ENCODE measurements around the gene RWDD1. TPM values are rescaled to one million over a fixed set of nuclear protein-coding genes. Genes with fewer than 3 reads are reported as not detected.
"Not testable (repeated sequence)": the region's sequence is repeated elsewhere in the genome, so short reads cannot be mapped to it uniquely, and the experiment has no call there.

The RWDD1 gene
- total and polyA plus RNA-seq, 7 donors = 29.5 to 119 (median 75.0) TPM

DNA sequence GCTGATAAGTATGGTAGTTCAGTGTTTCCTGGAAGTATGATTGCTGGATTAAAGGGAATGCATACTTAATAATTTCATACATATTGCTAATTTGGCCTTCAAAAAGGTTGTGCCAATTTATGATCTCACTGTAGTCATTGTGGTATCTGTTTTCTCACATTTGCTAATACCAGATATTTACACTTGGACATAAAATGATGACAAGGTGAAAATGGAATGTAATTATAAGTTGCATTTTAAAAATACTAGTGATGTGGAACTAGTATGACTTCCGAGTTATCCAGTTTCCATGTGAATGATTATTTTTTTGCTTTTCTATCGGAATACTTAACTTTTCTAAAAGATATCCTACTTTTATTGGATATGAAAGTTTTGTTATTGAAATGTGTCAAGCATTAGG is 15.4 kb downstream of the RWDD1 start:
- no peaks in the 10 kb centered on the region for H3K9me3 ChIP-seq
- DNase-seq = no peak
- 94 to 96% methylated on average over 2 of the region's 2 CpGs for WGBS, 2 donors
- H3K36me3 ChIP-seq = peaks cover 7 to 73% (median 26%) of the 10 kb centered on the region in 4 donors
- TF ChIP-seq POLR2AphosphoS5 (IDR thresholded peaks at IDR 0.05) (no peak), POLR2A (IDR thresholded peaks at IDR 0.05) (no peak), EP300 (IDR thresholded peaks at IDR 0.05) (no peak), CTCF (IDR thresholded peaks at IDR 0.05) (no peak)
- no peaks in the 10 kb centered on the region for H3K27me3 ChIP-seq
- intact Hi-C loops (cut with DNase I) = no loop called here
- no peaks in the 10 kb centered on the region for H3K4me1 ChIP-seq
- H3K4me3 ChIP-seq = no peak overlapping the region
- no peak overlapping the region for H3K27ac ChIP-seq

GRCh38 chr6:116595247-116595646 is 23.9 kb downstream of the RWDD1 start:
- TF ChIP-seq EP300 (IDR thresholded peaks at IDR 0.05) = no peak
- no peak for TF ChIP-seq POLR2AphosphoS5 (IDR thresholded peaks at IDR 0.05)
- no peak for TF ChIP-seq POLR2A (IDR thresholded peaks at IDR 0.05)
- TF ChIP-seq CTCF (IDR thresholded peaks at IDR 0.05) = no peak
- Histone ChIP-seq H3K4me3 (no peak overlapping the region), H3K36me3 (peaks cover 12 to 69% (median 31%) of the 10 kb centered on the region in 4 donors), H3K9me3 (no peaks in the 10 kb centered on the region), H3K4me1 (no peaks in the 10 kb centered on the region), H3K27me3 (no peaks in the 10 kb centered on the region), H3K27ac (no peak overlapping the region)
- intact Hi-C loops (cut with DNase I) = no loop called here
- 83 to 89% methylated on average over 3 of the region's 3 CpGs for WGBS, 2 donors
- DNase-seq = no peak

DNA sequence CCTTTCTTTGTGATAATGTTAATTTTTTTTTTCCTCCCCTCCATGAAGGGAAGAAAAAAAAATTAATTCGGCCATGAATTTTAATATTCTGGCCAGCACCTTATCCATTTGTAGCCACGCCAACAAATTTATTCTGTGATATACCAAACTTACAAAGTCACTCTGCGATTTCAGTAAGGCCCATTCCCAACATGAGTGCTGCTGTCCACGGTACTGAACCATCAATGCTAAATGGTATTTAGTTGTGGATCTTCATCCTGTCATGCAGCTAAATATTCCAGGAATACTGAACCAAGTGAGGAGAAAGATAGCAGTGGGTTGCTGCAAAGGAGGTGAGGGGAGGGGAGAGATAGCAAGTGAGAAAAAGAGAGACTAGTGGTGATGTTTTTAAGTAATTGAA is 25.5 kb downstream of the RWDD1 start:
- peaks cover 0 to 53% (median 21%) of the 10 kb centered on the region in 4 donors for H3K36me3 ChIP-seq

GRCh38 chr6:116603916-116604315 is 32.6 kb downstream of the RWDD1 start:
- H3K36me3 ChIP-seq; DNase-seq; H3K27me3 ChIP-seq; intact Hi-C loops (cut with DNase I); H3K9me3 ChIP-seq; H3K27ac ChIP-seq; H3K4me1 ChIP-seq; H3K4me3 ChIP-seq: not testable (repeated sequence)
- 92 to 93% methylated on average over 3 of the region's 3 CpGs for WGBS, 2 donors

More for the DNA sequence above, 25.5 kb downstream of the RWDD1 start:
- intact Hi-C loops (cut with DNase I) = no loop called here
- WGBS, 2 donors = 87% methylated on average over 4 of the region's 4 CpGs
- DNase-seq = no peak
- H3K27me3 ChIP-seq = no peaks in the 10 kb centered on the region
- H3K27ac ChIP-seq = no peak overlapping the region
- no peak overlapping the region for H3K4me3 ChIP-seq
- H3K9me3 ChIP-seq = no peaks in the 10 kb centered on the region
- TF ChIP-seq POLR2A (IDR thresholded peaks at IDR 0.05) (no peak), POLR2AphosphoS5 (IDR thresholded peaks at IDR 0.05) (no peak), EP300 (IDR thresholded peaks at IDR 0.05) (no peak), CTCF (IDR thresholded peaks at IDR 0.05) (no peak)
- no peaks in the 10 kb centered on the region for H3K4me1 ChIP-seq

DNA sequence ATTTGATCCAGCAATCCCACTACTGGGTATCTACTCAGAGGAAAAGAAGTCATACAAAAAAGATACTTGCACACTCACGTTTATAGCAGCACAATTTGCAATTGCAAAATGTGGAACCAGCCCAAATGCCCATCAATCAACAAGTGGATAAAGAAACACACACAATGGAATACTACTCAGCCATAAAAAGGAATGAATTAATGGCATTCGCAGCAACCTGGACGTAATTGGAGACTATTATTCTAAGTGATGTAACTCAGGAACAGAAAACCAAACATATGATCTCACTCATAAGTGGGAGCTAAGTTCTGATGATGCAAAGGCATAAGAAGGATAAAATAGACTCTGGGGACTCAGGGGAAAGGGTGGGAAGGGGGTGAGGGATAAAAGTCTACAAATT is 33.6 kb downstream of the RWDD1 start:
- DNase-seq; H3K27ac ChIP-seq; H3K4me1 ChIP-seq; H3K9me3 ChIP-seq; H3K4me3 ChIP-seq; intact Hi-C loops (cut with DNase I); H3K27me3 ChIP-seq; H3K36me3 ChIP-seq: not testable (repeated sequence)
- 93 to 94% methylated on average over 3 of the region's 3 CpGs for WGBS, 2 donors

DNA sequence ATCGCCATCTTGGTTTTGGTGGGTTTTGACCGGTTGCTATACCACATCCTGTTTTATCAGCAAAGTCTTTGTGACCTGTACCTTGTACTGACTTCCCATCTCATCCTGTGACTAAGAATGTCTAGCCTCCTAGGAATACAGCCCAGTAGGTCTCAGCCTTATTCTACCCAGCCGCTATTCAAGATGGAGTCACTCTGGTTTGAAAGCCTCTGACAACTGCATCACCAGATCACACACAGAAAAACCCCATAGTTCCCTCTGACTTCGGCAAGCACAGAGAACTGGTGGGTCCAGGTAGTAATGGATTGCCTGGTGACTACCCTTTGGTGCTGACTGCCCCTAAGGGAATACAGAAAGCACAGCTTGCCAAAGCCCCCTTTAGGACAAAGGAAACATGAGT is 34.6 kb downstream of the RWDD1 start:
- Histone ChIP-seq H3K4me1 (no peaks in the 10 kb centered on the region), H3K36me3 (peaks cover 0 to 8% (median 0%) of the 10 kb centered on the region in 4 donors), H3K4me3 (no peak overlapping the region), H3K9me3 (no peaks in the 10 kb centered on the region), H3K27me3 (no peaks in the 10 kb centered on the region), H3K27ac (no peak overlapping the region)
- 96 to 97% methylated on average over 4 of the region's 4 CpGs for WGBS, 2 donors
- TF ChIP-seq POLR2A (IDR thresholded peaks at IDR 0.05) (no peak), EP300 (IDR thresholded peaks at IDR 0.05) (no peak), CTCF (IDR thresholded peaks at IDR 0.05) (no peak), POLR2AphosphoS5 (IDR thresholded peaks at IDR 0.05) (no peak)
- intact Hi-C loops (cut with DNase I) = no loop called here
- DNase-seq = no peak
